Muscle layer of duodenum (tissue), 2 donors: ENCODE data around the gene BRCC3.

Source experiments
- H3K27ac ChIP-seq: one replicate; pipeline ENCODE4 v1.7.0; 2013; ENCODE audit warnings: mild to moderate bottlenecking, low read length
- H3K27me3 ChIP-seq: one replicate; pipeline ENCODE4 v1.7.0; 2013; ENCODE audit warnings: low read depth, mild to moderate bottlenecking, control low read depth, low read length
- H3K36me3 ChIP-seq, 2 donors: one replicate each; pipeline ENCODE4 v1.7.0; 2013; ENCODE audit warnings: low read length in 2 of 2, control low read depth in 1 of 2, mild to moderate bottlenecking in 1 of 2; ENCODE audit not compliant: insufficient read depth in 2 of 2, control insufficient read depth in 1 of 2
- H3K4me1 ChIP-seq, 2 donors: one replicate each; pipeline ENCODE4 v1.7.0; 2013; ENCODE audit warnings: low read length in 2 of 2, mild to moderate bottlenecking in 2 of 2, control low read depth in 1 of 2, moderate library complexity in 1 of 2; ENCODE audit not compliant: insufficient read depth in 2 of 2, control insufficient read depth in 1 of 2
- H3K4me3 ChIP-seq, 2 donors: one replicate each; pipeline ENCODE4 v1.7.0; 2013; ENCODE audit warnings: low read length in 2 of 2, low read depth in 1 of 2, mild to moderate bottlenecking in 1 of 2
- H3K9me3 ChIP-seq, 2 donors: one replicate each; pipeline ENCODE4 v1.7.0; 2013; ENCODE audit warnings: low read length in 2 of 2, control low read depth in 1 of 2, mild to moderate bottlenecking in 1 of 2; ENCODE audit not compliant: control insufficient read depth in 1 of 2
- donor health status: healthy.

BRCC3 gene

GRCh38 chrX:155070975-155071693, at the start of gene BRCC3, which contains the start of the genes CMC4 and MTCP1:
Gene BRCC3 (plus strand): TSS chrX:155071508. CDS start chrX:155071528, 20 bp downstream.
Gene CMC4 (minus strand): TSS chrX:155071136. CDS start chrX:155064023, 7,113 bp downstream.
Gene MTCP1 (minus strand): TSS chrX:155071136. CDS start chrX:155066010, 5,126 bp downstream.
- Histone ChIP-seq H3K9me3 (no peaks in the 10 kb centered on the region), H3K36me3 (peaks cover 7 to 9% of the 10 kb centered on the region in 2 donors), H3K4me1 (peaks cover 0 to 16% of the 10 kb centered on the region in 2 donors), H3K4me3 (peak within 1 kb of the TSS; percentile 73 to 82), H3K27ac (peak within 1 kb of the TSS; percentile 83), H3K27me3 (no peaks in the 10 kb centered on the region)

DNA sequence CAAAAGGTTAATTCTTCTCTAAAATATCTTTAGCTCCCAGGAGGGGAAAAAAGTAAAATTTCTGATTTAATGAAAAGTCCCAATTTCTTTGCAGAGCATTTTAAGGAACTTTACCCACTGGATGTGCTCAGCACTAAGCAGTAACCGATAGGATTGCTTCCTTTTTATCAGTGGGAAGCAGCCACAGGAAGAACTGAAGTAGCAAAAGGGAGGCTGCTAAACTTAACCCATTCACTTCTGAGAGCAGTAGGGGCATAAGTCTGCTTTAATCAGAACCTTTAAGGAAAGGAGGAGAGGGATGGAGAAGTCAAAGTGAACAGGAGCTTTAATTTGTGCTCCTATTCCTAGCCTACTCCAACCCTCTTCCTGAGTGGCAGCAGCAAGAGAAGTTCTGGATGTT, 48.7 kb upstream of the BRCC3 start, which contains the start of gene F8:
TSS of gene F8 (minus strand) at position 139 of the 400 bp plus-strand sequence. CDS start 171 bp downstream, outside the sequence.
- H3K36me3 ChIP-seq, result peaks cover 0 to 5% of the 10 kb centered on the region in 2 donors
- no peaks in the 10 kb centered on the region for H3K4me1 ChIP-seq
- no peaks in the 10 kb centered on the region for H3K27me3 ChIP-seq
- H3K4me3 ChIP-seq, result no peak within 1 kb of the TSS
- no peak within 1 kb of the TSS for H3K27ac ChIP-seq
- H3K9me3 ChIP-seq, result no peaks in the 10 kb centered on the region

- H3K4me1 ChIP-seq, result no peaks in the 10 kb centered on the region
- no peak overlapping the region for H3K27ac ChIP-seq
- no peaks in the 10 kb centered on the region for H3K9me3 ChIP-seq
- H3K27me3 ChIP-seq, result no peaks in the 10 kb centered on the region
- H3K4me3 ChIP-seq, result no peak overlapping the region
- peaks cover 0 to 5% of the 10 kb centered on the region in 2 donors for H3K36me3 ChIP-seq
Observed at GRCh38 chrX:155023907-155024833, 47.1 kb upstream of the BRCC3 start.

DNA sequence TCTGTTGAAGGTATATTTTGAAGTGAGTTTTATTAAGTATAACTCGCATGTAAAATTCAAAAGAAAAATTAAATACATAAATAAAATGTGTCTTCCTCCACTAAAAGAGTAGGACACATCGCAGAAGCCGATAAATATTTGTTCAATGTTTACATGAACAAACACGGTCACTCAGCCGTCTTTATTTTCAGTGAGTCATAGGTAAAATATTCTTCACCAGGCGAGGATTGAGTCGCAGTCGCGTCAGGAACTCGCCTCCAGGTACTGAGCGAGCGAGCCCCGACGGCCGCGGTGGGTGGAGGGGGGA, 44.9 kb upstream of the BRCC3 start:
- Histone ChIP-seq H3K4me3 (peak overlapping the region; percentile 48 to 69), H3K9me3 (no peaks in the 10 kb centered on the region), H3K27me3 (no peaks in the 10 kb centered on the region), H3K27ac (peak overlapping the region; percentile 84), H3K36me3 (peaks cover 0 to 5% of the 10 kb centered on the region in 2 donors), H3K4me1 (no peaks in the 10 kb centered on the region)

- H3K27me3 ChIP-seq, result no peaks in the 10 kb centered on the region
- peak within 1 kb of the TSS; percentile 69 to 91 for H3K4me3 ChIP-seq
- peak within 1 kb of the TSS; percentile 99 for H3K27ac ChIP-seq
- H3K36me3 ChIP-seq, result peaks cover 0 to 5% of the 10 kb centered on the region in 2 donors
- no peaks in the 10 kb centered on the region for H3K4me1 ChIP-seq
- no peaks in the 10 kb centered on the region for H3K9me3 ChIP-seq
Observed at GRCh38 chrX:155026727-155027508, 44.4 kb upstream of the BRCC3 start, which contains the start of gene FUNDC2. Gene FUNDC2 (plus strand): TSS chrX:155026844. CDS start chrX:155026939, 95 bp downstream.

GRCh38 chrX:155027509-155028066, 43.7 kb upstream of the BRCC3 start:
- Histone ChIP-seq H3K4me1 (no peaks in the 10 kb centered on the region), H3K9me3 (no peaks in the 10 kb centered on the region), H3K27ac (peak overlapping the region; percentile 99), H3K36me3 (peaks cover 0 to 5% of the 10 kb centered on the region in 2 donors), H3K27me3 (no peaks in the 10 kb centered on the region), H3K4me3 (peak overlapping the region; percentile 69 to 91)

DNA sequence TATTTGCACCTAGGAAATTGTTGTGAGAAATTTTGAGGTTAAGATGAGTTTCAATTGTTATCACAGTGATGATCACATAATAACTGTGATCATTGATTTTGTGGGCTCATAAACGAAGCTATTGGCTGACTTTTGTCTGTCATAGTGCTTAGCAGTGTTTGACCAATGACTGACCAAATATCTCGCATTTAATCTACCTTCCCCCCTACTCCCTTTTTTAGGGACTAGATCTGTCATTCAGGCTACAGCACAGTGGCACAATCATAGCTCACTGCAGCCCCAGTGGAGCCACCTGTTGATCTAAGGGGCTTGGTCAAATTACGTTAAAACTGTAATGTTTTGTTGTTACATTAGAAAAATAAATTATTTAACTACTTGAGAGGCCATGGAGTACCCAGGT, 43.2 kb upstream of the BRCC3 start:
- Histone ChIP-seq H3K4me3 (peak overlapping the region; percentile 69 to 91), H3K27me3 (no peaks in the 10 kb centered on the region), H3K27ac (peak overlapping the region; percentile 99)

GRCh38 chrX:155028877-155029291, 42.4 kb upstream of the BRCC3 start:
- H3K4me3 ChIP-seq, result no peak overlapping the region
- peaks cover 0 to 5% of the 10 kb centered on the region in 2 donors for H3K36me3 ChIP-seq
- H3K27me3 ChIP-seq, result no peaks in the 10 kb centered on the region
- H3K9me3 ChIP-seq, result no peaks in the 10 kb centered on the region
- peak overlapping the region; percentile 99 for H3K27ac ChIP-seq
- H3K4me1 ChIP-seq, result no peaks in the 10 kb centered on the region

More for the DNA sequence above, 43.2 kb upstream of the BRCC3 start:
- no peaks in the 10 kb centered on the region for H3K9me3 ChIP-seq
- H3K4me1 ChIP-seq, result no peaks in the 10 kb centered on the region
- peaks cover 0 to 5% of the 10 kb centered on the region in 2 donors for H3K36me3 ChIP-seq

GRCh38 chrX:155031657-155032056, 39.7 kb upstream of the BRCC3 start:
- peaks cover 9 to 10% of the 10 kb centered on the region in 2 donors for H3K36me3 ChIP-seq
- no peaks in the 10 kb centered on the region for H3K27me3 ChIP-seq
- no peak overlapping the region for H3K27ac ChIP-seq
- H3K9me3 ChIP-seq, result peaks cover 0 to 2% of the 10 kb centered on the region in 2 donors
- H3K4me3 ChIP-seq, result no peak overlapping the region
- H3K4me1 ChIP-seq, result no peaks in the 10 kb centered on the region

DNA sequence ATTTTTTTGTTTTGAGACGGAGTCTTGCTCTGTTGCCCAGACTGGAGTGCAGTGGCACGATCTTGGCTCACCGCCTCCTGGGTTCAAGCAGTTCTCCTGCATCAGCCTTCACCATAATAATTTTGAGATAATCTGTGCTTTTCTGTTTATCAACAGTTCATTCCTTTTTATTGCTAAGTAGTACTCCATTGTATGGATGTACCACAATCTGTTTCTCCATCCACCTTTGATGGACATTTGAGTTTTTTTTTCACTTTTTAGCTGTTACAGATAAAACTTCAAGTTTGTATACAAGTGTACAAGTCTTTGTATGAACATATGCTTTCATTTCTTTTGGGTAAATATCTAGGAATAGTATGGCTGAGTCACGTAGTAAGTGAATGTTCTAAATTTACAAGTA, 35.6 kb upstream of the BRCC3 start:
- H3K9me3 ChIP-seq, result peaks cover 0 to 2% of the 10 kb centered on the region in 2 donors
- H3K27ac ChIP-seq, result no peak overlapping the region
- H3K4me3 ChIP-seq, result no peak overlapping the region
- peaks cover 5 to 12% of the 10 kb centered on the region in 2 donors for H3K36me3 ChIP-seq
- no peaks in the 10 kb centered on the region for H3K27me3 ChIP-seq
- H3K4me1 ChIP-seq, result no peaks in the 10 kb centered on the region
